T-helper 17 cell (primary cell): ENCODE results near the gene ZBTB7C. TPM values are rescaled to one million over a fixed set of nuclear protein-coding genes. Genes with fewer than 3 reads are reported as not detected.

Experiments used
- ATAC-seq: fragments of 150-1000 bp; cut with Tn5 transposase; 2 replicates; pipeline ENCODE4 v1.10.0; 2021; ENCODE audit warnings: mild to moderate bottlenecking, moderate library complexity
- DNase-seq, 3 donors: peaks; one replicate each; pipeline versions ENCODE4 v3.0.0 to v3.0.0-alpha.2; 2020 to 2021
- H3K9me3 ChIP-seq: one replicate; pipeline ENCODE4 v1.7.0; 2013; ENCODE audit warnings: low read length, mild to moderate bottlenecking; ENCODE audit not compliant: control insufficient read depth, poor library complexity, severe bottlenecking
- H3K27ac Mint-ChIP-seq: one replicate; pipeline ENCODE4 v1.8.0; 2022; ENCODE audit warnings: mild to moderate bottlenecking, moderate library complexity, mixed read lengths
- H3K27me3 Mint-ChIP-seq: one replicate; pipeline ENCODE4 v1.8.0; 2022; ENCODE audit warnings: mixed read lengths
- H3K36me3 Mint-ChIP-seq: one replicate; pipeline ENCODE4 v1.8.0; 2022; ENCODE audit warnings: low read depth, mixed read lengths
- H3K4me1 Mint-ChIP-seq: one replicate; pipeline ENCODE4 v1.8.0; 2022; ENCODE audit warnings: mild to moderate bottlenecking, mixed read lengths
- H3K4me3 Mint-ChIP-seq: one replicate; pipeline ENCODE4 v1.8.0; 2022; ENCODE audit warnings: mild to moderate bottlenecking, moderate library complexity, mixed read lengths
- total RNA-seq, 4 donors: library from RNA in 2 of 4; stranded (reverse) in 2 of 4; gene quantifications; one replicate each; pipeline ENCODE4 v1.2.3 and lab custom pipeline; 2022 to 2026

The ZBTB7C gene
- total RNA-seq, 2 donors from 2014 or later = 0.07 TPM; not detected in 1

- H3K27me3 Mint-ChIP-seq = no peaks in the 10 kb centered on the region
- H3K4me3 Mint-ChIP-seq = no peak overlapping the region
- no peaks in the 10 kb centered on the region for H3K9me3 ChIP-seq
- DNase-seq (no peak), ATAC-seq (no peak)
- H3K27ac Mint-ChIP-seq = no peak overlapping the region
- no peaks in the 10 kb centered on the region for H3K36me3 Mint-ChIP-seq
- H3K4me1 Mint-ChIP-seq = no peaks in the 10 kb centered on the region
These were observed 164.7 kb downstream of the ZBTB7C start for GRCh38 chr18:48244530-48244929.

GRCh38 chr18:48238636-48239035, 170.5 kb downstream of the ZBTB7C start:
- H3K27me3 Mint-ChIP-seq = no peaks in the 10 kb centered on the region
- H3K9me3 ChIP-seq = no peaks in the 10 kb centered on the region
- H3K27ac Mint-ChIP-seq = no peak overlapping the region
- H3K4me1 Mint-ChIP-seq = no peaks in the 10 kb centered on the region
- peaks cover 5% of the 10 kb centered on the region for H3K36me3 Mint-ChIP-seq
- ATAC-seq = no peak
- DNase-seq = no peak
- H3K4me3 Mint-ChIP-seq = peak overlapping the region; percentile 55

- Mint-ChIP-seq H3K27ac (no peak overlapping the region), H3K36me3 (peaks cover 5% of the 10 kb centered on the region), H3K4me3 (peak overlapping the region; percentile 55)
These were observed 171.0 kb downstream of the ZBTB7C start for GRCh38 chr18:48238206-48238605.

GRCh38 chr18:48236822-48237221, 172.4 kb downstream of the ZBTB7C start:
- Mint-ChIP-seq H3K4me1 (no peaks in the 10 kb centered on the region), H3K27ac (no peak overlapping the region), H3K36me3 (peaks cover 5% of the 10 kb centered on the region), H3K4me3 (no peak overlapping the region), H3K27me3 (no peaks in the 10 kb centered on the region)
- ATAC-seq = no peak
- H3K9me3 ChIP-seq = no peaks in the 10 kb centered on the region
- no peak for DNase-seq

More at GRCh38 chr18:48238206-48238605, 171.0 kb downstream of the ZBTB7C start:
- Mint-ChIP-seq H3K27me3 (no peaks in the 10 kb centered on the region), H3K4me1 (no peaks in the 10 kb centered on the region)
- ATAC-seq (no peak), DNase-seq (no peak)
- no peaks in the 10 kb centered on the region for H3K9me3 ChIP-seq

GRCh38 chr18:48230467-48231113, 178.6 kb downstream of the ZBTB7C start:
- ATAC-seq = peak; percentile 45
- peaks cover 2% of the 10 kb centered on the region for H3K36me3 Mint-ChIP-seq
- peaks cover 19% of the 10 kb centered on the region for H3K27me3 Mint-ChIP-seq
- no peak overlapping the region for H3K27ac Mint-ChIP-seq
- no peak for DNase-seq
- H3K4me3 Mint-ChIP-seq = no peak overlapping the region
- H3K9me3 ChIP-seq = no peaks in the 10 kb centered on the region
- peaks cover 31% of the 10 kb centered on the region for H3K4me1 Mint-ChIP-seq

GRCh38 chr18:48229552-48229981, 179.6 kb downstream of the ZBTB7C start:
- H3K9me3 ChIP-seq = no peaks in the 10 kb centered on the region
- Mint-ChIP-seq H3K27me3 (peaks cover 19% of the 10 kb centered on the region), H3K27ac (peak overlapping the region; percentile 57), H3K4me3 (no peak overlapping the region), H3K4me1 (peaks cover 31% of the 10 kb centered on the region), H3K36me3 (peaks cover 2% of the 10 kb centered on the region)
- ATAC-seq (no peak), DNase-seq (no peak)

- peaks cover 19% of the 10 kb centered on the region for H3K27me3 Mint-ChIP-seq
- DNase-seq (no peak), ATAC-seq (no peak)
- peaks cover 31% of the 10 kb centered on the region for H3K4me1 Mint-ChIP-seq
- H3K36me3 Mint-ChIP-seq = peaks cover under 1% of the 10 kb centered on the region
- peak overlapping the region; percentile 57 for H3K27ac Mint-ChIP-seq
- H3K4me3 Mint-ChIP-seq = peak overlapping the region; percentile 19
- H3K9me3 ChIP-seq = no peaks in the 10 kb centered on the region
These were observed 180.3 kb downstream of the ZBTB7C start for GRCh38 chr18:48228841-48229240.

- no peaks in the 10 kb centered on the region for H3K9me3 ChIP-seq
- Mint-ChIP-seq H3K4me3 (peak overlapping the region; percentile 19), H3K36me3 (no peaks in the 10 kb centered on the region), H3K27me3 (peaks cover 19% of the 10 kb centered on the region), H3K27ac (peak overlapping the region; percentile 57), H3K4me1 (peaks cover 31% of the 10 kb centered on the region)
- ATAC-seq (no peak), DNase-seq (no peak)
These were observed 180.9 kb downstream of the ZBTB7C start for GRCh38 chr18:48228301-48228715.

GRCh38 chr18:48227206-48227605, 182.0 kb downstream of the ZBTB7C start:
- Mint-ChIP-seq H3K4me1 (peaks cover 31% of the 10 kb centered on the region), H3K36me3 (no peaks in the 10 kb centered on the region), H3K4me3 (peak overlapping the region; percentile 41), H3K27ac (peak overlapping the region; percentile 57), H3K27me3 (peaks cover 19% of the 10 kb centered on the region)
- ATAC-seq = peak; percentile 57
- no peak for DNase-seq
- no peaks in the 10 kb centered on the region for H3K9me3 ChIP-seq

- no peak overlapping the region for H3K4me3 Mint-ChIP-seq
- peaks cover 30% of the 10 kb centered on the region for H3K4me1 Mint-ChIP-seq
- no peaks in the 10 kb centered on the region for H3K36me3 Mint-ChIP-seq
- H3K27me3 Mint-ChIP-seq = peaks cover 17% of the 10 kb centered on the region
- ATAC-seq (no peak), DNase-seq (no peak)
- H3K27ac Mint-ChIP-seq = peak overlapping the region; percentile 62
- H3K9me3 ChIP-seq = no peaks in the 10 kb centered on the region
These were observed 182.8 kb downstream of the ZBTB7C start for GRCh38 chr18:48226401-48226800.

GRCh38 chr18:48222118-48222517, 187.1 kb downstream of the ZBTB7C start:
- H3K27ac Mint-ChIP-seq = no peak overlapping the region
- DNase-seq = no peak
- no peaks in the 10 kb centered on the region for H3K36me3 Mint-ChIP-seq
- peaks cover 10% of the 10 kb centered on the region for H3K4me1 Mint-ChIP-seq
- no peaks in the 10 kb centered on the region for H3K9me3 ChIP-seq
- H3K27me3 Mint-ChIP-seq = peaks cover 7% of the 10 kb centered on the region
- ATAC-seq = peak; percentile 67
- no peak overlapping the region for H3K4me3 Mint-ChIP-seq

- no peak overlapping the region for H3K4me3 Mint-ChIP-seq
- ATAC-seq (no peak), DNase-seq (no peak)
- no peaks in the 10 kb centered on the region for H3K36me3 Mint-ChIP-seq
- no peak overlapping the region for H3K27ac Mint-ChIP-seq
- peaks cover 4% of the 10 kb centered on the region for H3K4me1 Mint-ChIP-seq
- H3K27me3 Mint-ChIP-seq = peaks cover 7% of the 10 kb centered on the region
- no peaks in the 10 kb centered on the region for H3K9me3 ChIP-seq
These were observed 189.2 kb downstream of the ZBTB7C start for GRCh38 chr18:48219810-48220499.

- Mint-ChIP-seq H3K4me1 (peaks cover 4% of the 10 kb centered on the region), H3K27ac (peak overlapping the region; percentile 72), H3K36me3 (no peaks in the 10 kb centered on the region), H3K27me3 (peaks cover 7% of the 10 kb centered on the region), H3K4me3 (peak overlapping the region; percentile 19)
- no peak for ATAC-seq
- no peak for DNase-seq
- H3K9me3 ChIP-seq = no peaks in the 10 kb centered on the region
These were observed 190.0 kb downstream of the ZBTB7C start for GRCh38 chr18:48219037-48219809.
